ENCODE measurements around the gene RCHY1.
"Not testable (repeated sequence)": the region's sequence is repeated elsewhere in the genome, so short reads cannot be mapped to it uniquely, and the experiment has no call there.

Gene RCHY1

GRCh38 chr4:75514131-75514948 is at the start of gene RCHY1, which contains the start of gene THAP6:
TSS of gene RCHY1 (minus strand) at chr4:75514403. CDS start at chr4:75514286, 117 bp downstream.
TSS of gene THAP6 (plus strand) at chr4:75514473. CDS start at chr4:75515453, 980 bp downstream.
- peak; percentile 88 for DNase-seq

GRCh38 chr4:75561789-75562188 is 47.6 kb upstream of the RCHY1 start:
- no peak for DNase-seq

- no peak for DNase-seq
Measured at GRCh38 chr4:75557696-75558095, 43.5 kb upstream of the RCHY1 start.

DNA sequence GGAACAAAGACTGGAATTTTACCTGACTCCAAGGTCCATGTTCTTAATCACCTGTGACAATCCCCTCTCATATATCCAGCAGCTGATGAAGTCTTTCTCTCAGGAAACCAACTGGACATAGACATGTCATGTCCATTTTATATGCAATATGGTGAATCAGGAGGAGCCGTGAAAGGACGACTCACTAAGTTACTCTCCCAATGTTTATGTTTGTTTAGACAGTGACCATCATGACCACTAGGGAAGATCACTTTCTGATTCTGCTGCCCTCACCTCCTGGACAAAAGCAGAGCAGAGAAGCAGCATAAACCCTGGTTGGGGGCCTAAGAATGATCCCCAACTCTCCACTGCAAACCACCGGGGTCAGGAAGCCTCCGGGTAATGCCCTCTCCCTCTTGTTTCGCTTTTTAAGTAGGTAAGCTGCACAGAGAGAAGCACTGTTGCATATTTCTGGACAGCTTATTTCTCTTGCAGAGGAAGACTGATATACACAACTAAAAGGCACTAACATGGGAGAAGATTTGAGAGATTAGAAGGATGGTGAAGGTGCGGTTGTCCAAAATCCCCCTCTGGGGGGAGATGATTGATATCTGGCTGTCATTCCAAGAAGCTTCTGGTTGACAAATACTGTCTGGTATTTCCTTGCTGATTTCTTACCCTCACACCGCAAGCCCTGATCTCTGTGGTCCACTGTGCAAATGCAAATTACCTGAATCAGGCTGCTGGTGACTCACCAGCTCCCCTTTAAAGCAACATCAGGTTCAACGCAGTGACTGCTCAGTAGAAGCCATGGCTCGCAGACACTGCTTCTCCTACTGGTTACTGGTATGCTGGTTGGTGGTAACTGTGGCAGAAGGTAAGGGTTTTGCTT is 41.3 kb upstream of the RCHY1 start, which contains the start of gene ODAPH:
Gene ODAPH, plus strand, starts transcription at position 773 of the 871 bp plus-strand sequence. Its CDS starts 17 bp downstream, at position 790.
- DNase-seq: no peak

DNA sequence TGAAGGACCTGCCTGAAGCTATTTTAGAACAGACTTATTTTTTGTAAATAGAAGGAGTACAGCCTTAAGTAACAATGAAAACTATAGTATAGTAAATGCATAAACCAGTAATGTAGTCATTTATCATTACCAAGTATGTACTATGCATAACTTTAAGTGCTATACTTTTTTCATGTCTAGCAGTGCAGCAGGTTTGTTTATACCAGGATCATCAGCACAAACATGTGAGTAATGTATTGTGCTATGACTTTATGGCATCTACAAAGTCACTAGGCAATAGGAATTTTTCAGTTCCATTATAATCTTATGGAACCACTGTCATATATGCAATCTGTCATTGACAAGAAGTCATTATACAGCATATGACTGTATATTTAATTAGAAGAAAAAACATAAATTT is 38.2 kb upstream of the RCHY1 start:
- no peak for DNase-seq

- DNase-seq: no peak
Measured at GRCh38 chr4:75549019-75549418, 34.8 kb upstream of the RCHY1 start.

DNA sequence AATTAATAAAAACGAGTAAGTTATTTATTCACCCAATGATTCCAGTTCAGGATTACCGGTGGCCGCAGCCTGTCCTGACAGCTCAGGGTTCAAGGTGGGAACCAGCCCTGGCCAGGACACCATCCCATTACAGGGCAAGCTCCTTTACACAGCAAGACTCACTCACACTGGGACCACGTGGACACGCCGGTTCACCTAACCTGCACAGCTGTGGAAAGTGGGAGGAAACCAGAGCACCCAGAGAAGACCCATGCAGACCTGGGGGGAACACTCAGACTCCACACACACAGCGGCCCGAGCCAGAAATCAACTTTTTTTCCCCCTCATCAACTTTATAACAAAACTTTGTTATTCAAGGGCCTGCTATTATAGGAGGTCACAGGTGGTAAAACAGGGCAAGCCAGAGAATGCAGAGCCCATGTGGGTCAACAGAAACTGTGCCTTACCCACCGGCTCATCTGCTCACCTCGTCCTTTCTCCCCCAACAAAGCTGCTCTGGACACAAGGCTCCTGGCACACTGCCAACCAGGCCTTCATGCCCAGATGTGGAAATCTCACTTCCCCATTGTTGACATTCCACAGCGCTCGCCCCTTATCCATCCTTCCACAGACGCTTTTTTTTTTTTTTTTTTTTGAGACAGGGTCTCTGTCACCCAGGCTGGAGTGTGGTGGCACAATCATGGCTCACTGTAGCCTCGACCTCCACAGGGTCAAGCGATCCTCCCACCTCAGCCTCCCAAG is 33.6 kb upstream of the RCHY1 start:
- no peak for DNase-seq

- DNase-seq: no peak
Measured at GRCh38 chr4:75545526-75545925, 31.3 kb upstream of the RCHY1 start.

GRCh38 chr4:75544870-75545269 is 30.7 kb upstream of the RCHY1 start:
- DNase-seq: no peak

DNA sequence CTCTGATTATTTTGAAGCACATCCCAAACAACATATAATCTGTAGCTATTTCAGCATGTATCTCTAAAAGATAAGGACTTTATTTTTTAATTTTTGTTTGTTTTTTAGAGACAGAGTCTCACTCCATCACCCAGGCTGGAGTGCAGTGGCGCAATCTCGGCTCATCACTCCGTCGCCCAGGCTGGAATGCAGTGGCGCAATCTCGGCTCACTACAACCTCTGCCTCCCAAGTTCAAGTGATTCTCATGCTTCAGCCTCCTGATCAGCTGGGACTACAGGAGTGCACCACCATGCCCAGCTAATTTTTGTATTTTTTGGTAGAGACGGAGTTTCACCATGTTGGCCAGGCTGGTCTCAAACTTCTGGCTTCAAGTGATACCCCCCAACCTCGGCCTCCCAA is 30.0 kb upstream of the RCHY1 start:
- not testable (repeated sequence) for DNase-seq

DNA sequence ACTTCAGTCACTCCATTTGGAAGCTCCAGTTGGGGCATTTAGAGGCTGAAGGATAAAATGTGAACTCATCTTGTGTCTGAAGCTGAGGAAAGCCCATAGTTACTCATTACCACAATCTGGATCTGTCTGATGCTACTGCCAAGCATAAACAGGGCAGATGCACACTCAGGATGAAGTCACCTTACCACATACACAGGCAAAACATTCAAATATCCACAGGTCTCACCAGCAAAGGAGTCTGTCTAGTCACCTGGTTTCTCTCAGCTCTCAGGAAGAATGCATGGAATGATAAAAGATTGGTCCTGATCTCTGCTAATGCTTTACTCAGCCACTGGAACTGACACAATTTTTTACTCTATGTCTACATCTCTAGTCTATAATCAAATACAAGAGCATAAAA is 28.6 kb upstream of the RCHY1 start:
- DNase-seq: no peak

DNA sequence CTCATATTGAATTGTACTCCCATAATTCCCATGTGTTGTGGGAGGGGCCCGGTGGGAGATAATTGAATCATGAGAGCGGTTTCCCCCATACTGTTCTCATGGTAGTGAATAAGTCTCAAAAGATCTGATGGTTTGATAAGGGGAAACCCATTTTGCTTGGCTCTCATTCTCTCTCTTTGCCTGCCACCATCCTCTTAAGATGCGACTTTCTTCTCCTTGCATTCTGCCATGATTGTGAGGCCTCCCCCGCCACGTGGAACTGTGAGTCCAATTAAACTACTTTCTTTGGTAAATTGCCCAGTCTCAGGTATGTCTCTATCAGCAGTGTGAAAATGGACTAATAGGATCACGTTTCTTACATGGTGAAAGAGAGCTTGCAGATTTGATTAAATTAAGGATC is 23.1 kb upstream of the RCHY1 start:
- DNase-seq: not testable (repeated sequence)

DNA sequence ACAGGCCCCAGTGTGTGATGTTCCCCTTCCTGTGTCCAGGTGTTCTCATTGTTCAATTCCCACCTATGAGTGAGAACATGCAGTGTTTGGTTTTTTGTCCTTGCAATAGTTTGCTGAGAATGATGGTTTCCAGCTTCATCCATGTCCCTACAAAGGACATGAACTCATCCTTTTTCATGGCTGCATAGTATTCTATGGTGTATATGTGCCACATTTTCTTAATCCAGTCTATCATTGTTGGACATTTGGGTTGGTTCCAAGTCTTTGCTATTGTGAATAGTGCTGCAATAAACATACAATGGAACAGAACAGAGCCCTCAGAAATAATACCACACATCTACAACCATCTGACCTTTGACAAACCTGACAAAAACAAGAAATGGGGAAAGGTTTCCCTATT is 19.7 kb upstream of the RCHY1 start:
- not testable (repeated sequence) for DNase-seq

DNA sequence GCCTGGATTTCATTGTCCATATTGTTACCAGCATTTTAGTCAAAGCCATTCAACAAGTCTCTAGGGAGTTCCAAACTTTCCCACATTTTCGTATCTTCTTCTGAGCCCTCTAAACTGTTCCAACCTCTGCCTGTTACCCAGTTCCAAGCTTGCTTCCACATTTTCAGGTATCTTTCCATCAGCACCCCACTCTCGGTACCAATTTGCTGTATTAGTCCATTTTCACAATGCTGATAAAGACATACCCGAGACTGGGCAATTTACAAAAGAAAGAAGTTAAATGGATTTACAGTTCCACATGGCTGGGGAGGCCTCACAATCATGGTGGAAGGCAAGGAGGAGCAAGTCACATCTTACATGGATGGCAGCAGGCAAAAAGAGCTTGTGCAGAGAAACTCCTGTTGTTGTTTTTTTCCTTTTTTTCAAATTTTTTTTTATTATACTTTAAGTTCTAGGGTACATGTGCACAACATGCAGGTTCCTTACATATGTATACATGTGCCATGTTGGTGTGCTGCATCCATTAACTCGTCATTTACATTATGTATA is 19.2 kb upstream of the RCHY1 start:
- not testable (repeated sequence) for DNase-seq

GRCh38 chr4:75531536-75532143 is 17.4 kb upstream of the RCHY1 start:
- not testable (repeated sequence) for DNase-seq

DNA sequence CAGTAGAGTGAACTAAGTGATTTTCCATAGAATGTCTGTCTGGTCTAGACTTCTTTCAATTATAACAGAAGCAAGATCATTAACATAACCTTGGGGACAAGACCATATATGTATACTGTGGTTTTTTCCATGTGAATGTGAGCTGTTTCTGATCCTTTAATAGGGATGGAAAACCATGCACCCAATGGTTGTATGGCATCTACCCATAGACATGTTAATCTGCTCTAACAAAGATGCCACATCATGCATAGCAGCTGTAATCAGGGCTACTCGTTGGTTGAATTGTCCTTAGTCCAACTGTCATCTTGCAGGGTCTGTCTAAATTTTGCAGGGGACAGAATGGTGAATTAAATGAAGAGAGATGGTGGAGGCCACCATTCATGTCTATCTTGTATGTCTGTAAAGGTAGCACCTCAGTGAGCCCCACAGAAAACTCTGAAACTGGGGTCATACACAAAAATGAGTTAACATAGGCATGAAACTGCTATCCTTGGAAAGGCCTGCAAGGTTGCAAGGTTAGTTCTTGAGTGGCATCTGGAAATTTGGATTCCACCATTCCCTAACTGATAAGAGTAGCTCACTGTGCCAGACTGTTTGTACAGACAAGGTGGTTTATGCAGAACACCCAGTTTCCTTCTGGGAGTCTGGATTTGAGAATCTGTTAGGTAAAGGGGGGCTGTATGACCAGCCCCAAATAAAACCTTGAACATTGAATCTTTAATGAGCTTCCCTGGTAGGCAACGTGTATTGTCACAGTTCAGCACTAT is 16.5 kb upstream of the RCHY1 start:
- DNase-seq: no peak

- DNase-seq: no peak
Measured at GRCh38 chr4:75527482-75527881, 13.3 kb upstream of the RCHY1 start.

- no peak for DNase-seq
Measured at GRCh38 chr4:75525910-75526309, 11.7 kb upstream of the RCHY1 start.

GRCh38 chr4:75525086-75525485 is 10.9 kb upstream of the RCHY1 start:
- no peak for DNase-seq

GRCh38 chr4:75519452-75519851 is 5.2 kb upstream of the RCHY1 start:
- not testable (repeated sequence) for DNase-seq

GRCh38 chr4:75516144-75516543 is 1.9 kb upstream of the RCHY1 start:
- DNase-seq: no peak
